ENCODE results near the gene IQCE. TPM values are rescaled to one million over a fixed set of nuclear protein-coding genes. Genes with fewer than 3 reads are reported as not detected.

Gene IQCE
- total RNA-seq, 1 experiment from 2014 or later, result 13.4 TPM

GRCh38 chr7:2541291-2542010, 17.3 kb upstream of the IQCE start:
- intact Hi-C loops (cut with micrococcal nuclease; ENCODE audit: unreplicated experiment), result no loop called here
- no peak overlapping the region for H3K27ac Mint-ChIP-seq (ENCODE audit: unreplicated experiment)
- H3K4me1 Mint-ChIP-seq (ENCODE audit: low read depth, unreplicated experiment), result no peaks in the 10 kb centered on the region
- Histone ChIP-seq H3K27me3 (replicated peaks; ENCODE audit: control insufficient read depth, insufficient read depth, low read length) (no peaks in the 10 kb centered on the region), H3K4me1 (no peaks in the 10 kb centered on the region), H3K4me3 (ENCODE audit: low read depth, low read length) (no peak overlapping the region), H3K36me3 (ENCODE audit: control insufficient read depth, insufficient read depth, low read length) (no peaks in the 10 kb centered on the region; the same call in none of the 2 replicates), H3K9me3 (no peaks in the 10 kb centered on the region)
- no TSS peak for BruUV-seq (replicated peaks)
- H3K9me3 Mint-ChIP-seq (ENCODE audit: unreplicated experiment), result no peaks in the 10 kb centered on the region
- no peak for DNase-seq
- ChIA-PET CTCF (no interaction called here), POLR2A (no interaction called here)
- TF ChIP-seq CTCF (IDR thresholded peaks at IDR 0.05; ENCODE audit: insufficient read depth in 1 of 2, low read depth in 1 of 2, low read length in 1 of 2, severe bottlenecking in 1 of 2, unreplicated experiment in 1 of 2), result no peak
- H3K36me3 Mint-ChIP-seq (ENCODE audit: insufficient read depth, unreplicated experiment), result peaks cover 33% of the 10 kb centered on the region
- H3K27me3 Mint-ChIP-seq (ENCODE audit: insufficient read depth, unreplicated experiment), result no peaks in the 10 kb centered on the region
- H3K4me3 Mint-ChIP-seq (ENCODE audit: unreplicated experiment), result no peak overlapping the region

- Histone ChIP-seq H3K9me3 (no peaks in the 10 kb centered on the region), H3K27me3 (replicated peaks; ENCODE audit: control insufficient read depth, insufficient read depth, low read length) (no peaks in the 10 kb centered on the region), H3K4me1 (no peaks in the 10 kb centered on the region), H3K36me3 (ENCODE audit: control insufficient read depth, insufficient read depth, low read length) (no peaks in the 10 kb centered on the region; the same call in none of the 2 replicates), H3K4me3 (ENCODE audit: low read depth, low read length) (no peak overlapping the region)
- no peaks in the 10 kb centered on the region for H3K4me1 Mint-ChIP-seq (ENCODE audit: low read depth, unreplicated experiment)
- ChIA-PET CTCF (no interaction called here), POLR2A (no interaction called here)
- no peak overlapping the region for H3K27ac Mint-ChIP-seq (ENCODE audit: unreplicated experiment)
- no peak overlapping the region for H3K4me3 Mint-ChIP-seq (ENCODE audit: unreplicated experiment)
- intact Hi-C loops (cut with micrococcal nuclease; ENCODE audit: unreplicated experiment), result no loop called here
- no peaks in the 10 kb centered on the region for H3K9me3 Mint-ChIP-seq (ENCODE audit: unreplicated experiment)
- BruUV-seq (replicated peaks), result no TSS peak
- H3K36me3 Mint-ChIP-seq (ENCODE audit: insufficient read depth, unreplicated experiment), result peaks cover 41% of the 10 kb centered on the region
- no peak for DNase-seq
- no peak for TF ChIP-seq CTCF (IDR thresholded peaks at IDR 0.05; ENCODE audit: insufficient read depth in 1 of 2, low read depth in 1 of 2, low read length in 1 of 2, severe bottlenecking in 1 of 2, unreplicated experiment in 1 of 2)
- H3K27me3 Mint-ChIP-seq (ENCODE audit: insufficient read depth, unreplicated experiment), result no peaks in the 10 kb centered on the region
These were observed 16.5 kb upstream of the IQCE start for GRCh38 chr7:2542011-2542915.

GRCh38 chr7:2542916-2543871, 15.6 kb upstream of the IQCE start:
- Mint-ChIP-seq H3K9me3 (ENCODE audit: unreplicated experiment) (no peaks in the 10 kb centered on the region), H3K4me1 (ENCODE audit: low read depth, unreplicated experiment) (no peaks in the 10 kb centered on the region), H3K27ac (ENCODE audit: unreplicated experiment) (no peak overlapping the region), H3K4me3 (ENCODE audit: unreplicated experiment) (no peak overlapping the region), H3K27me3 (ENCODE audit: insufficient read depth, unreplicated experiment) (no peaks in the 10 kb centered on the region), H3K36me3 (ENCODE audit: insufficient read depth, unreplicated experiment) (peaks cover 51% of the 10 kb centered on the region)
- no peaks in the 10 kb centered on the region for H3K4me1 ChIP-seq
- TF ChIP-seq CTCF (IDR thresholded peaks at IDR 0.05; ENCODE audit: insufficient read depth in 1 of 2, low read depth in 1 of 2, low read length in 1 of 2, severe bottlenecking in 1 of 2, unreplicated experiment in 1 of 2), result no peak
- POLR2A ChIA-PET, result no interaction called here
- H3K27me3 ChIP-seq (replicated peaks; ENCODE audit: control insufficient read depth, insufficient read depth, low read length), result no peaks in the 10 kb centered on the region
- intact Hi-C loops (cut with micrococcal nuclease; ENCODE audit: unreplicated experiment), result no loop called here
- no peak overlapping the region for H3K4me3 ChIP-seq (ENCODE audit: low read depth, low read length)
- no peaks in the 10 kb centered on the region; the same call in none of the 2 replicates for H3K36me3 ChIP-seq (ENCODE audit: control insufficient read depth, insufficient read depth, low read length)
- no peaks in the 10 kb centered on the region for H3K9me3 ChIP-seq
- BruUV-seq (replicated peaks), result no TSS peak
- no peak for DNase-seq
- CTCF ChIA-PET, result no interaction called here

All from Caco-2 (cell line).